A549 (cell line): ENCODE data around the gene CDHR2.

Experiments used
- CHD2 ChIP-seq: fragments of 150-350 bp; IDR thresholded peaks from 2 replicates; pipeline ENCODE4 v1.6.1; 2014; ENCODE audit warnings: low read length; ENCODE audit not compliant: partially characterized antibody
- MAX ChIP-seq: IDR thresholded peaks from 2 replicates; pipeline ENCODE4 v1.6.1; 2012
- MAZ ChIP-seq: fragments of 150-350 bp; IDR thresholded peaks from 2 replicates; pipeline ENCODE4 v1.6.1; 2014; ENCODE audit warnings: antibody characterized with exemption, low read depth, low read length, borderline replicate concordance
- POLR2A ChIP-seq: IDR thresholded peaks from 2 replicates; pipeline ENCODE4 v1.6.1; 2012; ENCODE audit warnings: mild to moderate bottlenecking, low read length
- RFX5 ChIP-seq: fragments of 450-650 bp; IDR thresholded peaks from 2 replicates; pipeline ENCODE4 v1.7.1; 2014; ENCODE audit warnings: antibody characterized with exemption, mild to moderate bottlenecking, moderate library complexity
- TF ChIP-seq, protein P1 (sequence below): fragments of >200 bp; sonication (Bioruptor Twin); formaldehyde crosslinking; IDR thresholded peaks from 3 replicates; pipeline ENCODE4 v1.5.1; 2016

- TF ChIP-seq, protein P1, sequence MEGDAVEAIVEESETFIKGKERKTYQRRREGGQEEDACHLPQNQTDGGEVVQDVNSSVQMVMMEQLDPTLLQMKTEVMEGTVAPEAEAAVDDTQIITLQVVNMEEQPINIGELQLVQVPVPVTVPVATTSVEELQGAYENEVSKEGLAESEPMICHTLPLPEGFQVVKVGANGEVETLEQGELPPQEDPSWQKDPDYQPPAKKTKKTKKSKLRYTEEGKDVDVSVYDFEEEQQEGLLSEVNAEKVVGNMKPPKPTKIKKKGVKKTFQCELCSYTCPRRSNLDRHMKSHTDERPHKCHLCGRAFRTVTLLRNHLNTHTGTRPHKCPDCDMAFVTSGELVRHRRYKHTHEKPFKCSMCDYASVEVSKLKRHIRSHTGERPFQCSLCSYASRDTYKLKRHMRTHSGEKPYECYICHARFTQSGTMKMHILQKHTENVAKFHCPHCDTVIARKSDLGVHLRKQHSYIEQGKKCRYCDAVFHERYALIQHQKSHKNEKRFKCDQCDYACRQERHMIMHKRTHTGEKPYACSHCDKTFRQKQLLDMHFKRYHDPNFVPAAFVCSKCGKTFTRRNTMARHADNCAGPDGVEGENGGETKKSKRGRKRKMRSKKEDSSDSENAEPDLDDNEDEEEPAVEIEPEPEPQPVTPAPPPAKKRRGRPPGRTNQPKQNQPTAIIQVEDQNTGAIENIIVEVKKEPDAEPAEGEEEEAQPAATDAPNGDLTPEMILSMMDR: no peak
- TF ChIP-seq POLR2A: no peak
- no peak for TF ChIP-seq RFX5
- TF ChIP-seq MAZ: no peak
- TF ChIP-seq CHD2: no peak
- TF ChIP-seq MAX: no peak
Observed at GRCh38 chr5:176519810-176520720, 29.1 kb upstream of the CDHR2 start.
